ENCODE measurements around the gene HMCES.
A peak's percentile ranks its signal among the peaks of the same experiment; 100 is the strongest.

- TF ChIP-seq CTCF (IDR thresholded peaks at IDR 0.05) (peak; percentile 71), EZH2 (IDR thresholded peaks at IDR 0.05; ENCODE audit: borderline replicate concordance, insufficient read depth, low read depth, low read length, poor library complexity, severe bottlenecking) (no peak)
These were observed 37.8 kb downstream of the HMCES start for GRCh38 chr3:129316248-129317013.

Data from B cell (primary cell).